ENCODE measurements around the gene RASGRP1. TPM values are rescaled to one million over a fixed set of nuclear protein-coding genes. Genes with fewer than 3 reads are reported as not detected.

Gene RASGRP1
- total RNA-seq, 4 donors from 2014 or later, result 1.6 to 10.7 (median 3.8) TPM

DNA sequence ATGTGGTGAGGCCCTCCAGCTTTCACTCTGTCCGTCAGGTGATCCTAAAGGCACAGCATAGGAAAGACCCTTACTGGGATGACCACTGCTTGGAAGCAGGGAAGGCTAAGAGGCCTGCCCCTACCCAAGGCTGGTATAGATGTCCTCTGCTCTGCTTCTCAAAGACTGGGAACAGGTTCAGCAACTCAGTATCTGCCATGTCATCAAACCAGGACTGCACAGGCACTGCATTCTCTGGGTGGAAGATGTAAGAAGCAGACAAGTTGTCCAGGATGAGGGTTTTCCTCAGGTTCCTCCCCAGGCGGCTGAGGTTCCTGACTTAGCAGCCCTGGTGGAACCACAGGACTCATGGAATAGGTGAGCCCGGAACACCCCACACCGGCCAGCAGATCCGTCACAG lies 106.0 kb downstream of the RASGRP1 start:
- peaks cover 0 to 15% (median 3%) of the 10 kb centered on the region in 4 donors for H3K4me1 ChIP-seq
- no peaks in the 10 kb centered on the region for H3K36me3 ChIP-seq
- no peak overlapping the region for H3K4me3 ChIP-seq
- TF ChIP-seq, protein P1, sequence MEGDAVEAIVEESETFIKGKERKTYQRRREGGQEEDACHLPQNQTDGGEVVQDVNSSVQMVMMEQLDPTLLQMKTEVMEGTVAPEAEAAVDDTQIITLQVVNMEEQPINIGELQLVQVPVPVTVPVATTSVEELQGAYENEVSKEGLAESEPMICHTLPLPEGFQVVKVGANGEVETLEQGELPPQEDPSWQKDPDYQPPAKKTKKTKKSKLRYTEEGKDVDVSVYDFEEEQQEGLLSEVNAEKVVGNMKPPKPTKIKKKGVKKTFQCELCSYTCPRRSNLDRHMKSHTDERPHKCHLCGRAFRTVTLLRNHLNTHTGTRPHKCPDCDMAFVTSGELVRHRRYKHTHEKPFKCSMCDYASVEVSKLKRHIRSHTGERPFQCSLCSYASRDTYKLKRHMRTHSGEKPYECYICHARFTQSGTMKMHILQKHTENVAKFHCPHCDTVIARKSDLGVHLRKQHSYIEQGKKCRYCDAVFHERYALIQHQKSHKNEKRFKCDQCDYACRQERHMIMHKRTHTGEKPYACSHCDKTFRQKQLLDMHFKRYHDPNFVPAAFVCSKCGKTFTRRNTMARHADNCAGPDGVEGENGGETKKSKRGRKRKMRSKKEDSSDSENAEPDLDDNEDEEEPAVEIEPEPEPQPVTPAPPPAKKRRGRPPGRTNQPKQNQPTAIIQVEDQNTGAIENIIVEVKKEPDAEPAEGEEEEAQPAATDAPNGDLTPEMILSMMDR (IDR thresholded peaks at IDR 0.05), result no peak
- no peak for TF ChIP-seq POLR2A (IDR thresholded peaks at IDR 0.05)
- H3K9me3 ChIP-seq, result no peaks in the 10 kb centered on the region
- no peaks in the 10 kb centered on the region for H3K27me3 ChIP-seq
- H3K27ac ChIP-seq, result no peak overlapping the region
- no peak for DNase-seq

DNA sequence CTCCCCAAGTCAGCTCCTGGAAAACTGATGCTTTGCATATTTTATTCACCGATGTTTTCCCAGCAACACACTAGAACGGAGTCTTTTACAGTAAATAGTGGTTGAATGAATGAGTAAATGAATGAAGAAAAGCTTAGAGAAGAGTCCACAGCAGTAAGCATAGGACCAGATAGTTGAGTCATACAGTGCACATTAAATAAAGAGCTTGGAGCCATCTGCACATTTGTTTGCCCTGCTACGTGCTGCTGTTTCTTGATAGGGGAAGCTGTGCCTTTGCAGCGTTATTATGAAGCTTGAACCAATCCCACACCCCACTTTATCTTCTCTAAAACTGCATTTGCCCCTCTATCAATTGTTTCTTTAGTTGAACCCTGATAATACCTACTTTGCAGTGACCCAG lies 109.5 kb downstream of the RASGRP1 start:
- H3K4me3 ChIP-seq, result peak overlapping the region; percentile 80 to 90 (median 85)

DNA sequence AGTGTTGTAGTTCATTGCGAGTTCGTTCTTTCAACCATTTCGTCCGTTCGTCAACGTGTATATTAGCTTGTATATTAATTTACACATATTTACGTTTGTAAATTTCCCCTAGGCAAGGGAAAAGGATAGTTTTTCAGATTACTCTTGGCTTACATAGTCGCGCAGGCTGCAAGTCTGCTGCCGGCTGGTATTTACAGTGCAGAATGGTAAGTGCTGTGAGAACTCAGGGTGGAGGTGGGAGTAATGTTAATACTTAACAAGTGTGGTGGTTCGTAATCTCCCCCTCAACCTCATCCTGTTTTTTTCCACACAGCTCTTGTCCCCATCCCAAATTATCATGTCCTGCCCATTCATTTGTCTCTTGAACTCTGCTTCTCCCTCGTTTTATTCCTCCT lies 109.9 kb downstream of the RASGRP1 start:
- Histone ChIP-seq H3K4me3 (peak overlapping the region; percentile 80 to 90 (median 85)), H3K27me3 (no peaks in the 10 kb centered on the region), H3K4me1 (peaks cover 0 to 15% (median 3%) of the 10 kb centered on the region in 4 donors), H3K9me3 (no peaks in the 10 kb centered on the region), H3K36me3 (no peaks in the 10 kb centered on the region), H3K27ac (peak overlapping the region; percentile 83 to 90 (median 88))
- DNase-seq, result no peak
- TF ChIP-seq POLR2A (IDR thresholded peaks at IDR 0.05), result no peak
- TF ChIP-seq, protein P1 (IDR thresholded peaks at IDR 0.05), result no peak

More for the DNA sequence above, 109.5 kb downstream of the RASGRP1 start:
- Histone ChIP-seq H3K4me1 (peaks cover 0 to 15% (median 3%) of the 10 kb centered on the region in 4 donors), H3K9me3 (no peaks in the 10 kb centered on the region), H3K27me3 (no peaks in the 10 kb centered on the region), H3K27ac (peak overlapping the region in 1 of 4 donors; percentile 83), H3K36me3 (no peaks in the 10 kb centered on the region)
- TF ChIP-seq, protein P1 (IDR thresholded peaks at IDR 0.05), result no peak
- TF ChIP-seq POLR2A (IDR thresholded peaks at IDR 0.05), result no peak
- DNase-seq, result no peak

DNA sequence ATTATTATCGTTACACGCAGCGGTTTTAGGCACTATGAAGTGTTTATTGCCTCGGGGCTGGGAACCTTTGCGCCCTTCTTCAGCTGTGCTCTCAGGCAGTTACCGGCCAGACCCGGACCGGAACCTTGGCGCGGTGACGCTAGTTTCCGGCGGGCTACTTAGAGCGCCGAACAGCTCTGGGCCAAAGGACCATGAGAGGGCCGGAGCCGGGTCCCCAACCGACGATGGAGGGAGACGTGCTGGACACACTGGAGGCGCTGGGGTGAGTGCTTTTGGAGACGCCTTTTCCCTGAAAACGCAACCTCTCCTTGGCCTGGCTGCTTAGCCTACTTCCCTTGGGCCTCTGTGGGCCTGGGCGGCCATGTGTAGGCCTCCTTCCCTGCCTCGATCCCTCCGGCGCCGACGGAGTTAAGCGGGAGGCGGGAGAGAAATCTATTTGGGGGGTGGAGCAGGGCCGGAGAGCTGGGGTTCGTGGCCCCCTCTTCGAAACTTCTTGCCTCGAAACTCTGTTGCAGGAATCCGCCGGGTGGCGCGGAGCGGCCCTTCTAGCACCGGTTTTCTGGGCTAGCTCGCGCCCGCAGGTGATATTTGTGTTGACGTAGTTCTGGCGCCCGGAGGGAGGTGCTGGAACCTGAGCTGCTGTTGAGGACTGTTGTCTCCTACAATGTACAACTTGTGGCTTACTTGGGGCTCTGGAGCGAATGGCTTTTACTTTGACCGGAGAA lies 110.5 kb downstream of the RASGRP1 start, which contains the start of gene FAM98B:
Gene FAM98B (plus strand): TSS at position 157 of the 725 bp plus-strand sequence. CDS start 35 bp downstream, at position 192.
- H3K27me3 ChIP-seq, result no peaks in the 10 kb centered on the region
- peak in 1 of 2 donors; percentile 41 for TF ChIP-seq POLR2A (IDR thresholded peaks at IDR 0.05)
- TF ChIP-seq, protein P1 (IDR thresholded peaks at IDR 0.05), result peak in 2 of 6 experiments; percentile 1 to 5
- H3K36me3 ChIP-seq, result no peaks in the 10 kb centered on the region
- peak; percentile 80 to 94 (median 89) for DNase-seq
- H3K27ac ChIP-seq, result peak within 1 kb of the TSS; percentile 83 to 90 (median 88)
- no peaks in the 10 kb centered on the region for H3K9me3 ChIP-seq
- peak within 1 kb of the TSS; percentile 80 to 90 (median 85) for H3K4me3 ChIP-seq
- peaks cover 0 to 15% (median 3%) of the 10 kb centered on the region in 4 donors for H3K4me1 ChIP-seq

DNA sequence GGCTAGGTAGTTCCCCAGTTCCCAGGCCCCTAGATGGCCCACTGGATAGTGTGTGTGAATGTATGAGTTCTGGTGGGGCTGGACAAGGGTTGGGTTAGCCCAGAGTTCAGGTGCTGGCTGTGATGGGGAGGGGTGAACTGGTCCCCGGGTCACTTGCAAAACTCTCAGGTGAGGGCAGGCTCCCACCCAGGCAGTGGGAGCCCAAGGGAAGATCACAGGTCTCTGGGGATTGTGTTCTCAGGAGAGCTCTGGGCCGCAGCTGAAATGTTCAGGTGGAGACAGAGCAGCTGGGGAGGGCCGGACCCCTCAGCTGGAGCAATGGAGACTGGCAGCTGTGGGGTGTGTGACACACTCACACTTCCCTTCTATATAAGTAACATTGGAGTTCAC lies 123.5 kb downstream of the RASGRP1 start:
- Histone ChIP-seq H3K27me3 (no peaks in the 10 kb centered on the region), H3K27ac (no peak overlapping the region), H3K4me1 (peaks cover 0 to 3% (median 0%) of the 10 kb centered on the region in 4 donors), H3K4me3 (no peak overlapping the region), H3K9me3 (no peaks in the 10 kb centered on the region), H3K36me3 (no peaks in the 10 kb centered on the region)
- no peak for DNase-seq
- no peak for TF ChIP-seq POLR2A (IDR thresholded peaks at IDR 0.05)
- TF ChIP-seq, protein P1 (IDR thresholded peaks at IDR 0.05), result no peak
